Subcutaneous adipose tissue (tissue), 4 donors: ENCODE measurements around the gene AFAP1L2. TPM values are rescaled to one million over a fixed set of nuclear protein-coding genes. Genes with fewer than 3 reads are reported as not detected.

Experiments
- CTCF ChIP-seq: fragments of 450-650 bp; IDR thresholded peaks from one replicate; pipeline ENCODE4 v1.5.1; 2016; ENCODE audit warnings: low read depth, mild to moderate bottlenecking, control low read depth, antibody characterized with exemption, moderate library complexity
- total RNA-seq, 4 donors: library from RNA; depleted of rRNA; stranded (reverse); fragments of >200 nt; gene quantifications; one replicate each; pipeline ENCODE4 v1.1.0, GENCODE V29; 2016

The AFAP1L2 gene
- total RNA-seq, 4 donors from 2014 or later: 2.7 to 11.3 (median 4.8) TPM

GRCh38 chr10:114359953-114360345 is 44.4 kb downstream of the AFAP1L2 start:
- TF ChIP-seq CTCF: no peak

DNA sequence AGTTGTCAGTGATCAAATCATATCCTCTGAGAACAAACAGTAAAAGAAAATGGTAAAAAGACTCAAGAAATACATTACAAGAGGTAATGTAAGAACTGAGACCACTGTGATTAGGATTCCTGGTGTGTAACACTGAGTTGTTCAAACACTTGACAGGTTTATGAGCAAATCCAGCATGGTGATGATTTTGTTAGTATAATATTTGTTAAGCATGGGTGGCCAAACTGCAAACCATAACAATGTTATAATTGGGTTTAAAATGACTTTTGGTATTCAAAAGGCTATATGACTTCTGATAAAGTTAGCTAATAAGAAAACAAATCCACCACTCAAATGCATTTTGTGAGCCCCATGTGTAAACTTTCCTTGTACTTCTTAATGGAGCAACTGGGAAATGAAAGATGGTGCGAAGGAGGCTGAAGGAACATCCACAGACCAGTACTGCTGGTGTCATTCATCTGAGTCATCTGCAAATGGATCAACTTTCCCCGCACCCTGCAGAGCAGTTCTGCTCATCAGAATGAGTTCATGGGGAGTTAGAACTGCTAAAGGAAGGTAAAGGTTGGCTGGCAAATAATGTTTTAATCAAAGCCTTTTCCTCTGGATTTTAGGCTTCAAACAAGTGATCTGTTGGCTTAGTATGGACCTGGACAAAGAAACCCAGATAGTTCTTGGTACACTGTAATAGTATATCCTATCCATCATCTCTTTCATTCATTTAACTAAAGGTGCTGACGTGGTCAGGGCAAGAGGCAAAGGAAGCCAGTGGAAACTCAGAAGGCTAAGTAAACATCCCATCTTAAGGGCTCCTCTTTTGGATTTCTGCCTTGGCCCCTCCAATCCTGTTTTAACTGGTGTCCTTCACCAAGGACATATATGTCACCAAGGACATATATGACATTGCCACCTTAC is 45.0 kb downstream of the AFAP1L2 start:
- TF ChIP-seq CTCF: no peak

DNA sequence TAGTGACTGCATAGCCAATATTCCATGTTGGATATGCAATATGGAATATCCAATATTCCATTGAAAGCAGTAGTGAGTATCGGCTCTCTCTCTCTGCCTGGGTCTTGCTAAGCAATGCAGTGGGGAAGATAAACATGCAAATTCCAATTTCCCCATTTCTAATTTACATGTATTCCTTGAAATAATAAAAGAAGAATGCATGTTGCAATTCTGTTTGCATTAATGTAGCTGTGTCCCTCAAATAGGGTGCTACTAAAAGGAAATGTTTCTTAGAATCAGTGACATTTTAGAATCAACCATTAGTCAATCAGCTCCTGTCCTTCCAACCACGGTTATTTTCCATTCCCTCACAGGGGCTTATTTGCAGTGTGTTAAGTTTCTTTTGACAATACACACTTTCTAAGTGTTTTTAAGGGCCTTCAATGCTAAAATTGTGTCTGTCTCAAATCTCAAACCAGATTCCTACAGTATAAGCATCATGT is 46.7 kb downstream of the AFAP1L2 start:
- no peak for TF ChIP-seq CTCF

DNA sequence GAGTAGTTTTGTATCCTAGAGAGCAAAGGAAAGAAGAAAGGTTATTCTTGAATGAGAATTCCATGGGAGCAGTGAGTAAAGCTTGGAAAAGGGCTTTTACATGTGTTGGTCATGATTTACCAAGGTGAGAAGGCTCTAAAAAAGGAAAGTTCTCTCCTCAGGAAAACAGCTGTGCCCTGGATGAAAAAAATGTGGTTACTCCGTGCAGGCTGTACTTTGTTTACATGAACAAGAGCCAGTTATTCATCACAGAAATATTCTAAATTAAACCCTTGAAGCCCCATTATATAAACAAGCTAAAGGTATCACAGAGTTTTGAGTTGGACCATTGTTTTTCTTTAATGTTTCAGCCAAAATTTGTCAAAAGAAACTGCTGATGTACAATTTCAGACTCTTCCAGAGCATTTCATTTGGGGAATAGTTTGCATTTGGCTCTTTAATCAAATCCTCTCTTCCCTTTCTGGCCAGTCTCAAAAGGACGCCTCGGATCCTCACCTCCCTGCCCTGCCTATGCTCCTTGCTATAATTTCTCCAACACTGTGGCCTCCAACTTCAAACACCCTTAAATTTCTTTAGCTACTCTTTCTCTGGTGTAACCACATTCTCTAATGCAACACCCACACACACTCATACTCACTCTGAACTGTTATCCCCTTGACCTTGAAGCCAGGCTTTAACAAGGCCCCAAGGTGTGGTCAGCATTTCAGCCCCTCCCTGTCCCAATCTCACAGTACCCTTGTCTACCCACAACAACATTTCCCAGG is 47.4 kb downstream of the AFAP1L2 start:
- no peak for TF ChIP-seq CTCF

DNA sequence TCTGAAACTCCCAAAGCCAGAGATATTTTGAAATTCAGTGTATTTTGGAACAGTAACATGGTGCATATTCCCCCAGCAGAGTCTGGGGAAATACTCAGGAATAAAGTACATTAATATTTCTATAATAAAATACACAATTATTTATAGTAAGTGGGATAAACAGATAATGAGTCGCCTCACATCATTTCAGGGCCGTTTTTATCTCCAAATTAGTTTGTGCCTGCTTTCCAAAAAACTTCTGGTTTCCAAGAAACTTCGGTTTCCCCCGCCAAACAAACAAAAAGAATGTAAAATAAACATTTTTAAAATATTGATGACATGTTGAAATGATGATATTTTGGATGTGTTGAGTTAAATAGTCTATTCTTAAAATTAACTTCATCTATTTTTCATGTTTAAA is 48.2 kb downstream of the AFAP1L2 start:
- TF ChIP-seq CTCF: no peak

GRCh38 chr10:114353383-114353782 is 50.9 kb downstream of the AFAP1L2 start:
- TF ChIP-seq CTCF: no peak
